T-helper 9 cell (primary cell): ENCODE data around the gene ZNF200.
"Not testable (repeated sequence)": the region's sequence is repeated elsewhere in the genome, so short reads cannot be mapped to it uniquely, and the experiment has no call there.

ENCODE experiments used
- DNase-seq: peaks from one replicate; pipeline ENCODE4 v3.0.0-alpha.2; 2020
- total RNA-seq, 2 donors: gene quantifications; one replicate each; lab custom pipeline; 2026; lab: John Stamatoyannopoulos, UW

Gene ZNF200, protein sequence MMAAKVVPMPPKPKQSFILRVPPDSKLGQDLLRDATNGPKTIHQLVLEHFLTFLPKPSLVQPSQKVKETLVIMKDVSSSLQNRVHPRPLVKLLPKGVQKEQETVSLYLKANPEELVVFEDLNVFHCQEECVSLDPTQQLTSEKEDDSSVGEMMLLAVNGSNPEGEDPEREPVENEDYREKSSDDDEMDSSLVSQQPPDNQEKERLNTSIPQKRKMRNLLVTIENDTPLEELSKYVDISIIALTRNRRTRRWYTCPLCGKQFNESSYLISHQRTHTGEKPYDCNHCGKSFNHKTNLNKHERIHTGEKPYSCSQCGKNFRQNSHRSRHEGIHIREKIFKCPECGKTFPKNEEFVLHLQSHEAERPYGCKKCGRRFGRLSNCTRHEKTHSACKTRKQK
- 11.1 to 34.6 reads per million in 2 donors for total RNA-seq

- peak; percentile 87 for DNase-seq
These were observed at the start of gene ZNF200 for GRCh38 chr16:3234857-3235561. Gene ZNF200, minus strand, starts transcription at chr16:3235158. Its CDS starts 1,403 bp downstream, at chr16:3233755.

DNA sequence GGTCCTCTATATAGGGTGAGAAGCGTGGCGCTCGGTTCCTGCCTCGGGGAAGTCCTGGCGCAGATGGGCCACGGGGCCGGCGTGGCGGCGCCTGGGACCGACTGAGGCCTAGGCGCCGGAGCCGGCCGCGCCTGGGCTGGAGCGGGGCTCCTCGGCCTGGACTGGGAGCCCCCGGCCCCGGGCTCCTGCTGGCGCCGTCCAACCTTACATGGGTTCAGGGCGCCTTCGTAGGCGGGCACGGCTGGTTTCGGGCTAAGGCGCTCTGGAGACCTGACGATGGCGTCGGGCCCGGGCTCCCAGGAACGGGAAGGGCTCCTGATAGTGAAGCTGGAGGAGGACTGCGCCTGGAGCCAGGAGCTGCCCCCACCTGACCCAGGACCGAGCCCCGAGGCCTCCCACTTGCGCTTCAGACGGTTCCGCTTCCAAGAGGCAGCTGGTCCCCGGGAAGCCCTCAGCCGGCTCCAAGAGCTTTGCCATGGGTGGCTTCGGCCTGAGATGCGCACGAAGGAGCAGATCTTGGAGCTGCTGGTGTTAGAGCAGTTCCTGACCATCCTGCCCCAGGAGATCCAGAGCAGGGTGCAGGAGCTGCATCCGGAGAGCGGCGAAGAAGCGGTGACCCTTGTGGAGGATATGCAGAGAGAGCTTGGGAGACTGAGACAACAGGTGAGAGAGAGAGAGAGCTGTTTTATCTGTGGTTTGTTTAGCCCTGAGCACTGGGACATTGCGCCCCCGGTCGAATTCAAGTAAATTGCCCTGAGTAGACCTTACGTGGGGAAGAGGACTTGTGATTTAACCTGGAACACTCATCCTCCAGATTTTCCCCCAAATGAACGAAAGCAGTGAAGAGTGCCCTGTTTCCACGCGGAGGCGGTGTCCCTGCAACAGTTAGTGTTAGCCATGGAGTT is 48.8 kb upstream of the ZNF200 start:
- DNase-seq = no peak

- DNase-seq = peak; percentile 83
These were observed 48.0 kb upstream of the ZNF200 start, which contains the start of gene ZNF263 for GRCh38 chr16:3282730-3283542. Gene ZNF263, plus strand, starts transcription at chr16:3283491. Its CDS starts 328 bp downstream, at chr16:3283819.

DNA sequence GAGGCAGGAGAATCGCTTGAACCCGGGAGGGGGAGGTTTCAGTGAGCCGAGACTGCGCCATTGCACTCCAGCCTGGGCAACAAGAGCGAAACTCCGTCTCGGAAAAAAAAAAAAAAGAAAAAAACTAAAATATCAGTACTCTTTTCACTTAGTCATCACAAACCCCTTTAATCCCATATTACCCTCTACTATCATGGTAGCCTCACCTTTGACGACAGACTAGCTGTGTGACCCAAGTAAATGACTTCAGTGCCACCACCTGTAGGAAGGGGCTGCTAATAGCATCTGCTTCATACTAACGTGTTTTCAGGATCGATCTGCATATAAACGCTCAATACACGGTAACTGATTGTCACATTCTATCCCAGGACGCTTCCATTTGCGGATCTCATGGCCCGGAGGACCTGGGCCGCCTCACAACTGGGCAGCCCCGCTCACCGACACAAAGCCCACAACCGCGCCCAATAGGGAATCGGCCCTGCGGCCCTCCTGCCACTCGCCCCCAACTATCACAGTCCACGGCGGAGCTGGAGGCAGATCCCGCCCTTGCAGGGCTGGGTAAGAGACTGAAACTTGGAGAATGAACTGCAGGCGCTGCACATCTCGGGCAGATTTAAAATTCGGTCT is 47.3 kb upstream of the ZNF200 start:
- no peak for DNase-seq

DNA sequence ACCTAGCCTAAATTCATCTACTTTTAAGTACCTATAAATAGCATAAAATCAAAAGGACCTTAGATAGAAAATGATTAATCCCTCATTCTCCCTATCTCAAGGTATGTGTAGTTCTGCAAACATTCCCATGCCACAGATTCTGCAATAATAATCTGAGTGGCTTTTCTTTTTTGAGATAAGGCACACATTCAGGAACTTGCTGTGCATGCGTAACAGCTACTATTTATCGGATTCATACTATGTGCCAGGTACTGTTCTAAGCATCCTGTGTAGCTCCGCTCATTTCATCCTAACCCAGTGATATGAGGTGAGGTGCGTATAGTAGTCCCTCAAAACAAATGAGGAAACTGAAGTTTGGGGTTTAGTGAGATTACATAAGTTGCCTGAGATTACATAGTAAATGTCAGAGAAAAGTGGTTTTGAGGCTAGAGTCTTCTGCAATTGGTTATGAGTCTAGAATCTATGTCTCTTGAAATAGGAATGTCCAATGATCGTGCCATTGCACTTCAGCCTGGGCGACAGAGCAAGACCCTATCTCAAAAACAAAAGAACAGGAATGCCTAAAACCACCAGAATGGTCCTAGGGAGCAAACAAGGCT is 46.4 kb upstream of the ZNF200 start:
- DNase-seq = no peak

DNA sequence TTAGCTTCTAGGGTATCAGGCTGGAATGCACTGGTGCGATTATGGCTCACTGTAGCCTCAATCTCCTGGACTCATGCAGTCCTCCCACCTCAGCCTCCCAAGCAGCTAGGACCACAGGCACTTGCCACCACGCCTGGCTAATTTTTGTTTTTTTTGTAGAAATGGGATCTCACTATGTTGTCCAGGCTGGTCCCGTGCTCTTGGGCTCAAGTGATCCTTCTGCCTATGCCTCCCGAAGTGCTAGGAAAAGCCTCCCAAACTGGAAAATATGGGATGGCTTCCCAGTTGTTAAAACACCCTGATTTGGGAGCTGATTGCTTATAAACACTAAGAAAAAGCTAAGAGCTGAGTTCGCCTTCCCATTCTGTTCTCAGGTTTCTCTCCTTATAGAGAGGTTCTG is 41.7 kb upstream of the ZNF200 start:
- DNase-seq = no peak

DNA sequence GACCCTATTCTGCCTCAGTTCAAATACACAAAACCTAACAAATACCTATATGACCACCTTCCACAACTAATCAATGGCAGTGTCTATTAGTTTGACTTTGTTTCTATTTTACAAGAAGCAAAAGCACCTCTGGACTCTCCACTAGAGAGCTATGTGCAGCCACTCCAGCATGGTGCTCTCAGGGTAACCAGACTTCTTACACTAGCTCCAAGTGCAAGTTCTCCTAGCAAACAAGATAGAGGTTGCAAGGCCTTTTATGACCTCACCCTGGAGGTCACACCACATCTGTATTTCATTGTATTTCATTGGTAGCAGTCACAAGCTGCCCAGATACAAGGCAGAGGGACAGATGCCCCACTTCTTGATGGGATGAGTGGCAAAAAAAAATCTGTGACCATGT is 40.0 kb upstream of the ZNF200 start:
- DNase-seq = no peak

- no peak for DNase-seq
These were observed 39.5 kb upstream of the ZNF200 start for GRCh38 chr16:3274490-3274889.

DNA sequence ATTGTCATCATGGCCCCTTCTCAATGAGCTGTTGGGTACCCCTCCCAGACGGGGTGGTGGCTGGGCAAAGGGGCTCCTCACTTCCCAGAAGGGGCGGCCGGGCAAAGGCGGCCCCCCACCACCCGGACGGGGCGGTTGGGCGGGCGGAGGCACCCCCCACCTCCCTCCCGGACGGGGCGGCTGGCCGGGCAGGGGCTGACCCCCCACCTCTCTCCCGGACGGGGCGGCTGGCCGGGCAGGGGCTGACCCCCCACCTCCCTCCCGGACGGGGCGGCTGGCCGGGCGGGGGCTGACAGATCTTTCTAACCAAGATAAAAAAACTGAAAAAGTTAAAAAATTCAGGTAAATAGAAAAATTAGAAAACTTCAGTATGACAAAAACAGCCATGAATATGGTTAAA is 36.3 kb upstream of the ZNF200 start:
- not testable (repeated sequence) for DNase-seq

- DNase-seq = not testable (repeated sequence)
These were observed 35.8 kb upstream of the ZNF200 start for GRCh38 chr16:3270718-3271117.

GRCh38 chr16:3268294-3268693 is 33.3 kb upstream of the ZNF200 start:
- DNase-seq = no peak

- no peak for DNase-seq
These were observed 32.0 kb upstream of the ZNF200 start for GRCh38 chr16:3266873-3267537.

GRCh38 chr16:3264137-3265036 is 29.4 kb upstream of the ZNF200 start:
- peak; percentile 87 for DNase-seq

DNA sequence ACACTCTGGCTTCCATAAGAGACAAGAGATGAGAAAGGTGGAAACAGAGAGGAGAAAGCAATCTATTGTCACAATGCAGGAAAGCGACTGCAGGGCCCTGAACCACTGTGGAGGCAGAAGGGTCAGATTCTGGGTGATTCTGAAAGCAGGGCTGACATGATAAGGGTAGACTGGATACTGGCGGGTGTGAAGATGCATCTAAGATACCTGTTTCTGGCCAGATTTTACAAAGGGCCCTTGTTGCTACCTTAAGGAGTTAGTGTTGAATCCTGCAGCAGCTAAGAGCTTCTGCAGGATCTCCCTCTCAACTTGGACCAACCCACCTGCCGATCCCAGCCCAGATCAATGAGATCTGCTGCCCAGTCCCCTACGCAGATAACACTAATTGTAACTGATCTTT is 27.6 kb upstream of the ZNF200 start:
- no peak for DNase-seq

GRCh38 chr16:3259836-3260235 is 24.9 kb upstream of the ZNF200 start:
- no peak for DNase-seq

GRCh38 chr16:3256866-3257465 is 22.0 kb upstream of the ZNF200 start:
- no peak for DNase-seq

DNA sequence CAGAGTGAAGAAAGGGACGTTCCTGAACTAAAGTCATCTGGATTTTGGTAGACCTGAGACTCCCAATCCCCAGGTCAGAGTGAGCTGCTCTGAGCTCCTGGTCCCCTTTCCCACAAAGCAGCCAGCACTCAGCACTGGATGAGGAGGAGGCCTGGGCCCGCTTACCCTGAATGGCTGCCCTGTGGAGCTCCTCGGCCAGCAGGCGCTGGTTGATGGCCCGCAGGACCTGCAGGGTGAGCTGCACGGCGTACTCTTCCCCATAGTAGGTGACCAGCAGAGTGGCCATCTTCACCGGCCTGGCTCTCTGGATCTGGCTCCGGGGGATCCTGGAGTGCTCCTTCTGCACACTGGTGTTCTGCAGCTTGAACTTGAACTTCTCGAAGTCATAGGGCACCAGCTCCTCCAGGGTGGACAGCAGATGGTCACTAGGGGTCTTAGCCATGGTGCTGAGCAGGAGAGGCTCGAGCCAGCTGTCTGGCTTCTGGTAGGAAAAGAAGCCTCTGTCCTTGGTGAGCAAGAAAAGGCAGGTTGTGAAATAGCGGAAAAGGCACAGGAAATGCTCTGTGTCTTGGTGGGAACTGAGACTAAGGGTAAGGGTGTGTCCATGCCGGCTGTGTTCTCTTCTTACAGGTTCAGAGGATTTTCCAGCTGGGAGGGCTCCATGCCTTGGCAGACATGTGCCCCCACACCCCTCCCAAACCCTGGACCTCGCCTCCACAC is 21.3 kb upstream of the ZNF200 start, which contains the start of gene MEFV:
Gene MEFV, minus strand, starts transcription at position 488 of the 720 bp plus-strand sequence. Its CDS starts 46 bp downstream, at position 442.
- DNase-seq = no peak

GRCh38 chr16:3254309-3254708 is 19.4 kb upstream of the ZNF200 start:
- no peak for DNase-seq
